Motor neuron (in vitro differentiated cells): ENCODE data around the gene GPC6. TPM values are rescaled to one million over a fixed set of nuclear protein-coding genes. Genes with fewer than 3 reads are reported as not detected.
"Not testable (repeated sequence)": the region's sequence is repeated elsewhere in the genome, so short reads cannot be mapped to it uniquely, and the experiment has no call there.

ENCODE experiments used
- ATAC-seq, 8 experiments: fragments of 200-7000 bp; cut with Tn5 transposase; replicated peaks in 6 of 8; 2 replicates each; pipeline ENCODE4 v1.8.0; 2021; ENCODE audit warnings: mild to moderate bottlenecking in 8 of 8, moderate library complexity in 8 of 8
- H3K27ac ChIP-seq, 2 donors: fragments of 250-450 bp; sonication (Bioruptor Pico); 2 replicates each; pipeline ENCODE4 v1.9.0; 2021; ENCODE audit warnings: antibody characterized with exemption in 2 of 2, mild to moderate bottlenecking in 2 of 2, moderate library complexity in 1 of 2
- H3K4me1 ChIP-seq, 2 donors: fragments of 250-450 bp; sonication (Bioruptor Pico); replicated peaks in 1 of 2; 2 replicates each; pipeline ENCODE4 v1.6.1; 2021; ENCODE audit warnings: antibody characterized with exemption in 2 of 2, mild to moderate bottlenecking in 2 of 2, moderate library complexity in 1 of 2
- H3K4me3 ChIP-seq, 5 donors: fragments of 250-450 bp; sonication (Bioruptor Pico); 2 replicates each; pipeline ENCODE4 v1.9.0; 2021; ENCODE audit warnings: antibody characterized with exemption in 5 of 5, mild to moderate bottlenecking in 5 of 5, moderate library complexity in 4 of 5
- WGBS, 10 experiments: fragments of 450-650 bp; shearing (Covaris generic); methylation state at CpG; one replicate each; pipeline ENCODE4 v1.0.0; 2022; 5-methylcytosine and 5-hydroxymethylcytosine counted together
- in situ Hi-C, 9 experiments: fragments of 400-800 bp; cut with MboI; loops; one replicate each; pipeline ENCODE4 v1.15.0; 2021; ENCODE audit warnings: low sequenced_read_pairs in 9 of 9, low pct_unique_long_range_greater_than_20kb in 2 of 9; ENCODE audit not compliant: unreplicated experiment in 9 of 9
- total RNA-seq, 8 experiments: library from RNA; unstranded; fragments of 300-600 nt; gene quantifications; 2 replicates each; pipeline versions ENCODE4 v1.2.3 to v1.2.4, GENCODE V29; 2022

Gene GPC6
- total RNA-seq, 8 experiments from 2014 or later: 1.8 to 52.4 (median 15.5) TPM

GRCh38 chr13:93455861-93456260, 229.3 kb downstream of the GPC6 start:
- no peak for ATAC-seq
- Histone ChIP-seq H3K27ac (no peak overlapping the region), H3K4me3 (no peak overlapping the region), H3K4me1 (no peaks in the 10 kb centered on the region)
- WGBS, 10 experiments: 25 to 100% (median 86%) methylated on average over 1 to 4 of the region's 4 CpGs; no CpG with 5 or more reads in 1 of the 10 experiments
- in situ Hi-C loops: no loop called here

DNA sequence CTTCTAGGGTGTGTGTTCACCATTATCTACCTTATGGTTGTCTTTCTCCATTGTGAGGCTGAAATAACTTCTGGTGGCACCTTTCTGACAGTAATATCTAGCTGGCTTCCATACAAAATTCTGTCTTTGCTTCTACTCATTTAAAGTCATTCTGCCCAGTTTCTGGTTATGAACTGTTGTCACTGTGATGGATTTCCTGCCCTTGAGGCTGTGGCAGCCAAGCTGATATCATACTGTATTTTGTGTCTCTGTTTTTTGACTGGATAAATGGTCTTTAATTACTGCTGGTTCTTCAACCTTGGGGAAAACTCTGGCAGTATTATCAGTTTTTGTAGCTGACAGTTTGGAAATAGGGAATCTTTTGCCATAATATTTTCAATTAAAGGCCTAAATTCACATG, 233.4 kb downstream of the GPC6 start:
- no peak for ATAC-seq
- in situ Hi-C loops: no loop called here
- Histone ChIP-seq H3K4me1 (no peaks in the 10 kb centered on the region), H3K4me3 (no peak overlapping the region), H3K27ac (no peak overlapping the region)

GRCh38 chr13:93462151-93462550, 235.5 kb downstream of the GPC6 start:
- 69 to 100% (median 100%) methylated on average over 1 to 3 of the region's 3 CpGs; no CpG with 5 or more reads in 1 of the 10 experiments for WGBS, 10 experiments
- H3K4me1 ChIP-seq: no peaks in the 10 kb centered on the region
- ATAC-seq: no peak
- no peak overlapping the region for H3K4me3 ChIP-seq
- H3K27ac ChIP-seq: no peak overlapping the region
- in situ Hi-C loops: no loop called here

- Histone ChIP-seq H3K4me3 (no peak overlapping the region), H3K4me1 (no peaks in the 10 kb centered on the region), H3K27ac (no peak overlapping the region)
- in situ Hi-C loops: no loop called here
- 70 to 100% (median 99%) methylated on average over 1 to 3 of the region's 3 CpGs for WGBS, 10 experiments
- ATAC-seq: no peak
Observed at GRCh38 chr13:93466502-93467036, 240.0 kb downstream of the GPC6 start.

DNA sequence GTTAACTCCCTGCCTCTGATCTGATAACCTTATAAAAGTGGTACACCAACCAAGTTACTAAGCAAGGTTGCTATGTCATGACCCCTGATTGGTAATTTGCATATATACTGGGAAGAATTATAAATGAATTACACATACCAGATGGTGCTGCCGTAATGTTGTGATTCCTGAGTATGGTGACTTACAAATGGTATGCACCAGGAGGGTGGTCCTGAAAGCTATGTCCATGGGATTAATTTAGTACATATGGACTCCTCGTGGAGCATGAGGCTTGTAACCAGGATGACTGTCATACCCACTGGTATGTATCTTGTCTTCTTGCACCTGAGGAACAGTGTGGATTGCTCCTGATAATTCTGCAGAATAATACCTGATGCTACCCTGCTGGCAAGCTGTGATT, 240.6 kb downstream of the GPC6 start:
- 0 to 100% (median 40%) methylated on average over 1 to 2 of the region's 2 CpGs; no CpG with 5 or more reads in 3 of the 10 experiments for whole genome bisulfite sequencing, 10 experiments

DNA sequence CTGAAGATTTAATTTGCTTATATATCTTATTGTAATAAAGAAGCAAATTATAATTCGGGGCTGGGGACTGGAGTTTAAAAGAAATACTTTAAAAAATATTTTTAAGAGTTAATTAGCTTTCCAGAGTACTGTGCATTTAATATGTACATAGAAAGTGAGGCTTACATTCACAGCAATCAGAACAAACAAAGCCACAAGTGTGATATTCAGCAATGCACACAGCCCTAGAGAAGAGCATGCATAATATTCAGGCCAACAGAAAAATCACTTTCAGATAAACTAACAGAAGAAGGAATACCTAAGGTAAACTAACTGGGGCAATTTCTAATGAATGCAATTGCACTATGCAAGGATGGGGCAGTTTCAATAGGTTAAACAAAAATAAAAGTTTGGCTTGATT, 241.8 kb downstream of the GPC6 start:
- peak in 3 of 8 experiments; percentile 76 to 96 (median 86) for ATAC-seq

More for the DNA sequence above, 240.6 kb downstream of the GPC6 start:
- in situ Hi-C loops: no loop called here
- no peak overlapping the region for H3K4me3 ChIP-seq
- no peak overlapping the region for H3K27ac ChIP-seq
- H3K4me1 ChIP-seq: no peaks in the 10 kb centered on the region
- peak in 2 of 8 experiments; percentile 56 to 73 for ATAC-seq

DNA sequence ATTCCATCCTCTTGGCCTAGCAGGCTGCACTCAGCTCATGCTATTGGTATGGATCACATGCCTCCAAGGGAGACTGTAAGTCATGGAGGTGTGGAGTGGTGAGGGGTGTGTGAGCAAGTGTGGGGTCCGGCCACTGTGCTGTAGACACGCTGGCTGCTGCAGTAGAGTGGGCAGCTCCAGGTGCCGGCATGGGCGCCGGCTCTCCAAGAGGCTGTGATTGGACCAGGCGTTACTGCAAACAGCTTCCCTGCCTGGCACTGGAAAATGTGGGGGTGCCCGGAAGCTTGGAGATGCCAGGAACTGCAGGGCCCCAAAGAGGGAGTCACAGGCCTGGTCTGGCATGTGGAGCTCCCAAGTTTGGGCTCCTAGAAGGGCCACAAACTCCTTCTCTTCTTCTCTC, 245.7 kb downstream of the GPC6 start:
- 40 to 100% (median 79%) methylated on average over 1 to 7 of the region's 7 CpGs; no CpG with 5 or more reads in 5 of the 10 experiments for WGBS, 10 experiments
- in situ Hi-C loops: no loop called here
- Histone ChIP-seq H3K27ac (no peak overlapping the region), H3K4me1 (peaks cover 0 to 2% of the 10 kb centered on the region in 2 donors), H3K4me3 (no peak overlapping the region)
- ATAC-seq: no peak

More for the DNA sequence above, 241.8 kb downstream of the GPC6 start:
- in situ Hi-C loops: no loop called here
- Histone ChIP-seq H3K4me1 (no peaks in the 10 kb centered on the region), H3K27ac (no peak overlapping the region), H3K4me3 (no peak overlapping the region)
- WGBS, 10 experiments: 0 to 100% (median 83%) methylated on average over 1 of the region's 1 CpG; no CpG with 5 or more reads in 2 of the 10 experiments

GRCh38 chr13:93472814-93473296, 246.2 kb downstream of the GPC6 start:
- in situ Hi-C loops: no loop called here
- Histone ChIP-seq H3K27ac (no peak overlapping the region), H3K4me3 (no peak overlapping the region), H3K4me1 (peaks cover 0 to 2% of the 10 kb centered on the region in 2 donors)
- ATAC-seq: peak in 2 of 8 experiments; percentile 29 to 53
- 100% methylated on average over 1 of the region's 1 CpG; no CpG with 5 or more reads in 8 of the 10 experiments for WGBS, 10 experiments

GRCh38 chr13:93473441-93474270, 247.0 kb downstream of the GPC6 start:
- Histone ChIP-seq H3K27ac (no peak overlapping the region), H3K4me3 (no peak overlapping the region), H3K4me1 (peaks cover 0 to 2% of the 10 kb centered on the region in 2 donors)
- 17 to 100% (median 100%) methylated on average over 1 to 2 of the region's 5 CpGs; no CpG with 5 or more reads in 5 of the 10 experiments for WGBS, 10 experiments
- ATAC-seq: peak in 5 of 8 experiments; percentile 42 to 95 (median 62)
- in situ Hi-C loops: no loop called here

DNA sequence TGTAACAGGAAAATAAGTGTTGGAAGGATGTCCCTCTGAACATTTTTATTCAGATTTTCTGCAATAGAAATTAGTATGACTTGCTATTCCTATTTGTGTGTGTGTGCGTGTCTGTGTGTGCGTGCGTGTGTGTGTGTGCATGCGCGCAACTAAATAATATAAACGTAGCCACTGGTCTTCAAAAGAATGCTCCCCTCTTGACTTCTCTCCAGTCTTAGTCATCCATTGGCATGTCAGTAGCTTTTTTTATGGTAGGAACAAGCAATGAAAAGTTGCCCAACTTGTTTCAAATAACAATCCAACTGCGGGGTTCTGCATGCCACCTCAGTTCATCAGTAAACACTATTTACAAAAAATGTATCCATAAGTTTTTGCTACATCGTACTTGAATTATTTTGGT, 249.6 kb downstream of the GPC6 start:
- peaks cover 0 to 2% of the 10 kb centered on the region in 2 donors for H3K4me1 ChIP-seq
- no peak overlapping the region for H3K4me3 ChIP-seq
- no peak overlapping the region for H3K27ac ChIP-seq
- in situ Hi-C loops: no loop called here
- no peak for ATAC-seq
- 66 to 100% (median 89%) methylated on average over 1 to 8 of the region's 8 CpGs; no CpG with 5 or more reads in 1 of the 10 experiments for WGBS, 10 experiments

DNA sequence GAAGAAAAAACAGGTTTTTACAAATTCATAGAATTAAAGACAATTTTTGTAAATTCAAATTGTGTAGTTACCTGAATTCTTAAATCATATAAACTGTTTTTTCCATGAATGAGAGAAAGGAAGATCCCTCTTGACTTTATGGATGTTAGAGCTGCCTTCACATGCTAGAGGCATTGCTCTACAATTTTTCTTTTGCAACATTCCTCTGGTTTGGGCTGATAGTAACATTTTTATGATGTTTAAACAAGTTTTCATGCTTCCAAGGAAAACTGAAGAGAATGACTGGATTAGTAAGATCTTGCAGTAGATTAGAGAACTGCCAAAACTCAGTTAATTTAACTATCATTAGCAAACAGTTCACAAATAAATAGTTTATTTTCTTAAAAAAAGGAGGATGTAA, 250.6 kb downstream of the GPC6 start:
- Histone ChIP-seq H3K4me3 (no peak overlapping the region), H3K27ac (no peak overlapping the region), H3K4me1 (peaks cover 0 to 2% of the 10 kb centered on the region in 2 donors)
- in situ Hi-C loops: no loop called here
- no peak for ATAC-seq

DNA sequence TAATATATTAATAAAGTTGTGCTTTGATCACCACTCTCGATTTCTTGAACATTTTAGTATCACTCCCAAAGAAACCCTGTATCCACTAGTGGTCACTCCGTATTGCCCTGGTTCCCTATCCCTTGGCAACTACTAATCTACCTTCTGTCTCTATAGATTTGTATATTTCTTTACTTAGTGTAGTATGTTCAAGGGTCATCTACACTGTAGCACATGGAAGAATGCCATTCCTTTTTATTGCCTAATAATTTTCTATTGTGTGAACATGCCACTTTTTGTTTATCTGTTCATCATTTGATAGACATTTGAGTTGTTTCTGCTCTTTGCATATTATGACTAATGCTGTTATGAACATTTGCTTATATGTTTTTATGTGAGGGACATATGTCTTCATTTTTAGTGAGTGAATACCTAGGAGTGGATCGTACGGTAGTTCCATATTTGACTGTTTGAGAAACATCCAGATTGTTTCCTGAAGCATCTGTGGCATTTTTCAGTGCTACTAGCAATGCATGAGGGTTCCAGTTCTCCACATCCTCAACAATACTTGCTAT, 254.0 kb downstream of the GPC6 start:
- no peak overlapping the region for H3K4me3 ChIP-seq
- peaks cover 0 to 2% of the 10 kb centered on the region in 2 donors for H3K4me1 ChIP-seq
- in situ Hi-C loops: no loop called here
- no peak for ATAC-seq
- H3K27ac ChIP-seq: no peak overlapping the region
- 47 to 100% (median 80%) methylated on average over 1 to 4 of the region's 4 CpGs for WGBS, 10 experiments

DNA sequence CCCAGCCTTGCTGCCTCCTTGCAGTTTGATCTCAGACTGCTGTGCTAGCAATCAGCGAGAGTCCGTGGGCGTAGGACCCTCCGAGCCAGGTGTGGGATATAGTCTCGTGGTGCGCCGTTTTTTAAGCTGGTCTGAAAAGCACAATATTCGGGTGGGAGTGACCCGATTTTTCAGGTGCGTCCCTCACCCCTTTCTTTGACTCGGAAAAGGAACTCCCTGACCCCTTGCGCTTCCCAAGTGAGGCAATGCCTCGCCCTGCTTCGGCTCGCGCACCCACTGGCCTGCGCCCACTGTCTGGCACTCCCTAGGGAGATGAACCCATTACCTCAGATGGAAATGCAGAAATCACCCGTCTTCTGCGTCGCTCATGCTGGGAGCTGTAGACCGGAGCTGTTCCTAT, 269.5 kb downstream of the GPC6 start:
- ATAC-seq, in situ Hi-C loops, H3K27ac ChIP-seq, H3K4me3 ChIP-seq: not testable (repeated sequence)
- 47 to 93% methylated on average over 3 of the region's 21 CpGs; no CpG with 5 or more reads in 8 of the 10 experiments for WGBS, 10 experiments
- peaks cover 5 to 11% of the 10 kb centered on the region in 2 donors for H3K4me1 ChIP-seq
